Natural killer cell treated with Interleukin-12 subunit alpha and Interleukin-12 subunit beta and Interleukin-15 and Interleukin-18, amount 100 ng/mL, for 72 hours (primary cell): ENCODE measurements around the gene TMEM19. TPM values are rescaled to one million over a fixed set of nuclear protein-coding genes. Genes with fewer than 3 reads are reported as not detected.
A peak's percentile ranks its signal among the peaks of the same experiment; 100 is the strongest.
"Not testable (repeated sequence)": the region's sequence is repeated elsewhere in the genome, so short reads cannot be mapped to it uniquely, and the experiment has no call there.

Experiments
- ATAC-seq, 2 donors: fragments of 150-1000 bp; cut with Tn5 transposase in 1 of 2; sonication (Bioruptor Pico), chemical (Tn5 transposase) in 1 of 2; 2 replicates each; pipeline ENCODE4 v1.10.0; 2021
- DNase-seq: peaks from one replicate; pipeline ENCODE4 v3.0.0; 2022; ENCODE audit warnings: low spot score
- H3K27ac Mint-ChIP-seq, 2 donors: 1 replicate in 1 of 2; 2 replicates in 1 of 2; pipeline ENCODE4 v1.8.0; 2022; ENCODE audit warnings: mixed read lengths in 2 of 2, mild to moderate bottlenecking in 1 of 2, moderate library complexity in 1 of 2
- H3K27me3 Mint-ChIP-seq, 2 donors: 1 replicate in 1 of 2; 2 replicates in 1 of 2; pipeline ENCODE4 v1.8.0; 2022; ENCODE audit warnings: mixed read lengths in 2 of 2
- H3K36me3 Mint-ChIP-seq: one replicate; pipeline ENCODE4 v1.8.0; 2022; ENCODE audit warnings: mixed read lengths
- H3K4me1 Mint-ChIP-seq, 2 donors: 1 replicate in 1 of 2; 2 replicates in 1 of 2; pipeline ENCODE4 v1.8.0; 2022; ENCODE audit warnings: low read depth in 2 of 2, mixed read lengths in 2 of 2, mild to moderate bottlenecking in 1 of 2
- H3K4me3 Mint-ChIP-seq: one replicate; pipeline ENCODE4 v1.8.0; 2022; ENCODE audit warnings: mixed read lengths
- H3K9me3 Mint-ChIP-seq: 2 replicates; pipeline ENCODE4 v1.8.0; 2022; ENCODE audit warnings: mixed read lengths
- total RNA-seq, 2 donors: library from RNA; stranded (reverse); gene quantifications; one replicate each; pipeline ENCODE4 v1.2.3, GENCODE V29; 2022

The TMEM19 gene
- total RNA-seq, 2 donors from 2014 or later = 13.4 to 24.8 TPM

- ATAC-seq = no peak
- no peak overlapping the region for H3K27ac Mint-ChIP-seq
- no peaks in the 10 kb centered on the region for H3K27me3 Mint-ChIP-seq
- no peak for DNase-seq
- H3K4me3 Mint-ChIP-seq = peak overlapping the region; percentile 17
- H3K9me3 Mint-ChIP-seq = no peaks in the 10 kb centered on the region
- peaks cover 7 to 15% of the 10 kb centered on the region in 2 donors for H3K4me1 Mint-ChIP-seq
- H3K36me3 Mint-ChIP-seq = no peaks in the 10 kb centered on the region
These were observed 1.8 kb upstream of the TMEM19 start for GRCh38 chr12:71684081-71684480.

DNA sequence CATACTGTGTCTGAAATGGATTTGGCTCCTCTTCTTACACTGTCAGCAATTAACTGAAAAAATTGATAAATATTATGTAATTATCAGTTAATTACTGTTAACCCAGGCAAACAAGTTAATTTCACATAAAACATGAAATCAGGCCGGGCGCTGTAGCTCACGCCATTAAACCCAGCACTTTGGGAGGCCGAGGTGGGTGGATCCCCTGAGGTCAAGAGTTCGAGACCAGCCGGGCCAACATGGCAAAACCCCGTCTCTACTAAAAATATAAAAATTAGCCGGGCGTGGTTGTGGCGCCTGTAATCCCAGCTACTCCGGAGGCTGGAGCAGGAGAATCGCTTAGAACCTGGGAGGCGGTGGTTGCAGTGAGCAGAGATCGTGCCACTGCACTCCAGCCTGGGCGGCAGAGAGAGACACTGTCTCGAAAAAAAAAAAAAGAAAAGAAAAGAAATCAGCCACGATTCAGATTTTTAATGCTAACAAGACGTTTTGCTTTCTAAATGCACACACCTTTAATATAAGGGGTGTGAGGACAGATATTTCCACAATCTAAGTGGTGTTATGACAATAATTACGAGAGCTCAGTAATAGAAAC, 473 bp upstream of the TMEM19 start:
- Mint-ChIP-seq H3K4me3 (peak overlapping the region; percentile 88), H3K27ac (peak overlapping the region; percentile 88 to 95), H3K4me1 (peaks cover 7 to 18% of the 10 kb centered on the region in 2 donors), H3K9me3 (no peaks in the 10 kb centered on the region), H3K36me3 (no peaks in the 10 kb centered on the region), H3K27me3 (no peaks in the 10 kb centered on the region)
- DNase-seq = no peak
- ATAC-seq = no peak

DNA sequence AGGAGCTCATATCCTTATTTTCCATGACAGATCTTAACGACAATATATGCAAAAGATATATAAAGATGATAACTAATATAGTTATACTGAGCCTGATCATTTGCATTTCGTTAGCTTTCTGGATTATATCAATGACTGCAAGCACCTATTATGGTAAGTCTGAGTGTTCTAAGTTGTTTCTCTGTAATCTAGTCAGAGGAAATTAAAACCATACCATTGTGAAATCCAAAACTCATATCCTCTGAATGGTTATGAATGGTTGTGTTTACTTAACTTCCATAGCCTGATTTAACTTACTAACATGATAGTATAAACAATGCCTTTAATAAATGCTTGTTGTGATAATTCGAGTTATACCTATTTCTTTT, 760 bp downstream of the TMEM19 start:
- Mint-ChIP-seq H3K27ac (peak overlapping the region; percentile 88 to 95), H3K36me3 (no peaks in the 10 kb centered on the region), H3K27me3 (no peaks in the 10 kb centered on the region), H3K4me3 (peak overlapping the region; percentile 88), H3K9me3 (no peaks in the 10 kb centered on the region), H3K4me1 (peaks cover 7 to 18% of the 10 kb centered on the region in 2 donors)
- ATAC-seq (peak; percentile 50 to 68), DNase-seq (no peak)

DNA sequence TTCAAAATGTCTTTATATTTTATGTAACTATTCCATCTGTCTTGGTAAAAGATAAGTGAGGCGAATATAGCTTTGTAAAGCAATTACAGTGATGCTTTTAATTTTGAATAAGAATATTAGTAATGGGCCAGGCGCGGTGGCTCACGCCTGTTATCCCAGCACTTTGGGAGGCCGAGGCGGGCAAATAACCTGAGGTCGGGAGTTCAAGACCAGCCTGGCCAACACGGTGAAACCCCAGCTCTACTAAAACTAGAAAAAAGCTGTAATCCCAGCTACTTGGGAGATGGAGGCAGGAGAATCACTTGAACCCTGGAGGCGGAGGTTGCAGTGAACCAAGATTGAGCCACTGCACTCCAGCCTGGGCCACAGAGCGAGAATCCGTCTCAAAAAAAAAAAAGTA, 1.3 kb downstream of the TMEM19 start:
- ATAC-seq, H3K36me3 Mint-ChIP-seq, DNase-seq, H3K9me3 Mint-ChIP-seq, H3K27me3 Mint-ChIP-seq: not testable (repeated sequence)
- H3K27ac Mint-ChIP-seq = peak overlapping the region; percentile 88 to 95
- peak overlapping the region; percentile 88 for H3K4me3 Mint-ChIP-seq
- H3K4me1 Mint-ChIP-seq = peaks cover 7 to 22% of the 10 kb centered on the region in 2 donors

DNA sequence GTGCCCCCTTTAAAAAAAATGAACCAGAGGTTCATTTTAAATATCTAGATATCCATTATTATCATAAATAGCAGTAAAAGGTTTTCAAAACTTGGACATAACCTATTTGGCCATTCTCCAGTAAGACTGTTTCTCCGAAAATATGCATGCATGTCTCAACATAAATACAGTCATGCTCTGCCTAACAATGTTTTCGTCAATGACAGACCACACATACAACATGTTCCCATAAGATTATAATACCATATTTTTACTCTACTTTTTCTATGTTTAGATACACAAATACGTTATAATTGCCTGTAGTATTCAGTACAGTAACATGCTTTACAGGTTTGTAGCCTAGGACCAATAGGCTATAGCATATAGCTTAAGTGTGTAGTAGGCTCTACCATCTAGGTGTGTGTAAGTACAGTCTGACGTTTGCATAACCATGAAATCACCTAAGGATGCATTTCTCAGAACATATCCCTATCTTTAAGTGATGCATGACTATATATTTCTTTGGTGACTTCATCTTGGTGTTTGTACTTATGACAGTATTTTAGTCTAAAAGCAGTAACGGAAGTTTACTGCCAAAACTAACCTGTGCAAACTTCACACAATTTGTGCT, 3.2 kb downstream of the TMEM19 start:
- DNase-seq (no peak), ATAC-seq (no peak)
- Mint-ChIP-seq H3K36me3 (no peaks in the 10 kb centered on the region), H3K4me1 (peaks cover 12 to 26% of the 10 kb centered on the region in 2 donors), H3K4me3 (no peak overlapping the region), H3K9me3 (no peaks in the 10 kb centered on the region), H3K27me3 (no peaks in the 10 kb centered on the region), H3K27ac (no peak overlapping the region)

GRCh38 chr12:71691504-71692129, 5.7 kb downstream of the TMEM19 start:
- no peak for ATAC-seq
- no peak overlapping the region for H3K4me3 Mint-ChIP-seq
- H3K9me3 Mint-ChIP-seq = no peaks in the 10 kb centered on the region
- H3K4me1 Mint-ChIP-seq = peaks cover 21 to 25% of the 10 kb centered on the region in 2 donors
- no peaks in the 10 kb centered on the region for H3K36me3 Mint-ChIP-seq
- no peak for DNase-seq
- no peaks in the 10 kb centered on the region for H3K27me3 Mint-ChIP-seq
- H3K27ac Mint-ChIP-seq = no peak overlapping the region

GRCh38 chr12:71693126-71693525, 7.2 kb downstream of the TMEM19 start:
- DNase-seq (no peak), ATAC-seq (no peak)
- Mint-ChIP-seq H3K36me3 (peaks cover 1% of the 10 kb centered on the region), H3K9me3 (no peaks in the 10 kb centered on the region), H3K4me3 (no peak overlapping the region), H3K27me3 (no peaks in the 10 kb centered on the region), H3K27ac (no peak overlapping the region), H3K4me1 (peaks cover 15 to 17% of the 10 kb centered on the region in 2 donors)

GRCh38 chr12:71693651-71694050, 7.8 kb downstream of the TMEM19 start:
- not testable (repeated sequence) for H3K4me3 Mint-ChIP-seq, H3K36me3 Mint-ChIP-seq, DNase-seq, H3K27me3 Mint-ChIP-seq, ATAC-seq, H3K9me3 Mint-ChIP-seq
- peak overlapping the region; percentile 8 to 14 for H3K27ac Mint-ChIP-seq
- peaks cover 14% of the 10 kb centered on the region in 2 donors for H3K4me1 Mint-ChIP-seq

DNA sequence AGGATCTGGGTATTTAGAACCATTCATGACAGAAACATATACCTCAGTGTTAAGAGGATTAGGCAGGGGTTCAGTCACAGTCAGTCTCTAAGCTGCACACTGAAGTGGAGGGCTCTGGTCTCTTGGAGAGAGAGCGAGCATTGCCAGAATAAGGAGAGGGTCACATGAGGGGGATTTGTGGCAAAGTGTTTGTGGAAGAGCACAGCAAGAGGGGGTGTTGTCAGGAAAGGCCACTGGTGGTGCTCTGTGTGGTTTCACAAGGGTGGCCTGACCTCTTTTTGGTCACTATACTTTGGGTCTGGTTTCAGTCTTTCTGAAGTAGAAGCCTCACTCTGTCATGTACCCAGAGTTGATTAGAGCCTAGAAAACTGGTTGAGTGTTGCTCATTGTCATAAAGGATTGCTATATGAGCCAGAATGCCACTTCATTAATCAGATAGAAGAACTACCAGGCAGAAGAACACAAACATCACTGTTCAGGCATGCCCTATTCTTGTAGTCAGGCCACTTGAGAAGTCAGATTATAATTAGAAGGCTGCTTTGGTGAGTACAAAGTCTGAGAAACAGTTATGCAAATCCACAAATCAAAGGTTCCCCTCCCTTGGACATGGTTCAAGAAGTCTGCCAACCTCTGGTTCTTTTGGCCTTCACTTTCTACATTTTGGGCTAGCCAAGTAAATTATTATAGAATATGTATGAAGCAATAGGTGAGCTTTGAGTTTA, 8.4 kb downstream of the TMEM19 start:
- Mint-ChIP-seq H3K36me3 (peaks cover 4% of the 10 kb centered on the region), H3K4me3 (no peak overlapping the region), H3K27ac (peak overlapping the region; percentile 14 to 24), H3K27me3 (no peaks in the 10 kb centered on the region), H3K4me1 (peaks cover 13 to 14% of the 10 kb centered on the region in 2 donors), H3K9me3 (no peaks in the 10 kb centered on the region)
- DNase-seq (no peak), ATAC-seq (no peak)

GRCh38 chr12:71695782-71696181, 9.9 kb downstream of the TMEM19 start:
- H3K36me3 Mint-ChIP-seq = peaks cover 10% of the 10 kb centered on the region
- DNase-seq (no peak), ATAC-seq (no peak)
- H3K27ac Mint-ChIP-seq = no peak overlapping the region
- no peaks in the 10 kb centered on the region for H3K27me3 Mint-ChIP-seq
- peaks cover 11 to 14% of the 10 kb centered on the region in 2 donors for H3K4me1 Mint-ChIP-seq
- no peak overlapping the region for H3K4me3 Mint-ChIP-seq
- no peaks in the 10 kb centered on the region for H3K9me3 Mint-ChIP-seq

- not testable (repeated sequence) for H3K36me3 Mint-ChIP-seq, ATAC-seq, H3K27ac Mint-ChIP-seq, H3K9me3 Mint-ChIP-seq, H3K27me3 Mint-ChIP-seq, H3K4me3 Mint-ChIP-seq, DNase-seq, H3K4me1 Mint-ChIP-seq
These were observed 16.3 kb downstream of the TMEM19 start for GRCh38 chr12:71702181-71702580.

DNA sequence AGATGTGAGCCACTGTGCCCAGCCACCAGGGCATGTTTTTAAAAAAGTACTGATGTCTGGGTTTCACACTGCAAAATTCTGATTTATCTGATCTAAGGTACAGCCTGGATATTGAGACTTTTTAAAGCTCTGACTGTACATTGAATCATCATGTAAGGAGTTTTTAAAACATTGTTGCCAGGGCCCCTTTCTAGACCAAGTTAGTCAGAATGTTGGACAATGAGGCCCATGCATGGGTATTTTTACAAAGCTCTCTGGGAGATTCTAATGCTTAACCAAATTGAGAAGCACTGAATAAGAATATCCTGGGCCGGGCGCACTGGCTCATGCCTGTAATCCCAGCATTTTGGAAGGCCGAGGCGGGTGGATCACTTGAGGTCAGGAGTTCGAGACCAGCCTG, 16.7 kb downstream of the TMEM19 start:
- H3K9me3 Mint-ChIP-seq = no peaks in the 10 kb centered on the region

GRCh38 chr12:71703206-71703605, 17.3 kb downstream of the TMEM19 start:
- no peak overlapping the region for H3K4me3 Mint-ChIP-seq
- ATAC-seq = no peak
- no peak for DNase-seq
- H3K27me3 Mint-ChIP-seq = no peaks in the 10 kb centered on the region
- no peaks in the 10 kb centered on the region for H3K9me3 Mint-ChIP-seq
- peaks cover 8% of the 10 kb centered on the region for H3K36me3 Mint-ChIP-seq
- no peaks in the 10 kb centered on the region for H3K4me1 Mint-ChIP-seq
- H3K27ac Mint-ChIP-seq = no peak overlapping the region

More for the DNA sequence above, 16.7 kb downstream of the TMEM19 start:
- ATAC-seq = no peak
- H3K36me3 Mint-ChIP-seq = peaks cover 10% of the 10 kb centered on the region
- no peaks in the 10 kb centered on the region for H3K27me3 Mint-ChIP-seq
- DNase-seq = no peak
- H3K4me1 Mint-ChIP-seq = no peaks in the 10 kb centered on the region
- no peak overlapping the region for H3K27ac Mint-ChIP-seq
- no peak overlapping the region for H3K4me3 Mint-ChIP-seq

- H3K9me3 Mint-ChIP-seq = no peaks in the 10 kb centered on the region
- H3K4me1 Mint-ChIP-seq = no peaks in the 10 kb centered on the region
- H3K36me3 Mint-ChIP-seq = peaks cover 4% of the 10 kb centered on the region
- H3K27ac Mint-ChIP-seq = no peak overlapping the region
- no peaks in the 10 kb centered on the region for H3K27me3 Mint-ChIP-seq
- ATAC-seq = no peak
- no peak for DNase-seq
- H3K4me3 Mint-ChIP-seq = no peak overlapping the region
These were observed 19.0 kb downstream of the TMEM19 start for GRCh38 chr12:71704920-71705319.
